NCI-H2171 treated with DMSO at 0.1 percent for 48 hours (cell line): ENCODE measurements around the gene CRABP2.

Source experiments
- DNase-seq: peaks from one replicate; lab custom pipeline; 2025; lab: John Stamatoyannopoulos, UW

The CRABP2 gene

DNA sequence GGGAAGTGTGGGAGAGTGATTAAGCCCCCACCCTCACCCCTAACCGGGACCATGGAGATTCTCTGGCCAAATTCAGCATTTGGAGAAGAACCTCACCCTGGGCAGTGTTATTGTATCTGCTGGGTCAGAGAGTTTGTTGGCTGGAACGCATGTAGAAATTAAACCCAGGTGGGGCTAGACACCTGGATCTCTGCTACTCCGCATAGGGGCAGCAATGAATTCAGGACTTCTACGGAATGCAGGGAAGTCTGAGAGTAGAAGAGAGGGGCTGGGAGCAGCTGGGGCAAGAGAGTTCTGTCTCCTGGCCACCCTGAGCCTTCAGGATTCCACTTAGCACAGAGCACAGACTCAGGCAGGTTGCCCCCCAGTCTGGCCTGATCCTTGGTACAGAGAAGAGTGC, 3.6 kb upstream of the CRABP2 start:
- no peak for DNase-seq

DNA sequence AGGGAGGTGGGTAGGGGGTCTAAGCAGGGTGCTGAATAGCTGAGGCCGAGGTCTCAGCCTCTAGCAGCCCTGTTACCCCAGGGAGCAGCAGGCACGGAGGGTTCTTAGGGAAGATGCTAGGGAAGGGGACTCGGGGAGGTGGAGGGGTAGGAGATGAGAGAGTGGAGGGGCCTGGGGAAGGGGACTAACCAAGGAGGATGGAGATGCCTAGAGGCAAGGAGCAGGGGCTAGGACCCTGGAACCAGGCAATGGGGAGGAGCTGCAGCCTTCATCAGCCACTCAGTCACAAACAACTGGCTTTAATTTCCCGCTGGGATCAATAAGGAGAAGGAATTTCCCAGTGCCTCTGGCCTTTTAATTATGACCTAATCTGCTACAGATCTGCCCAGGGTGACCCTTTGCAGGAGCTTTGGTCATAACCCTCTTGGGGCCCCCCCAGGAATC, 2.9 kb upstream of the CRABP2 start:
- no peak for DNase-seq

DNA sequence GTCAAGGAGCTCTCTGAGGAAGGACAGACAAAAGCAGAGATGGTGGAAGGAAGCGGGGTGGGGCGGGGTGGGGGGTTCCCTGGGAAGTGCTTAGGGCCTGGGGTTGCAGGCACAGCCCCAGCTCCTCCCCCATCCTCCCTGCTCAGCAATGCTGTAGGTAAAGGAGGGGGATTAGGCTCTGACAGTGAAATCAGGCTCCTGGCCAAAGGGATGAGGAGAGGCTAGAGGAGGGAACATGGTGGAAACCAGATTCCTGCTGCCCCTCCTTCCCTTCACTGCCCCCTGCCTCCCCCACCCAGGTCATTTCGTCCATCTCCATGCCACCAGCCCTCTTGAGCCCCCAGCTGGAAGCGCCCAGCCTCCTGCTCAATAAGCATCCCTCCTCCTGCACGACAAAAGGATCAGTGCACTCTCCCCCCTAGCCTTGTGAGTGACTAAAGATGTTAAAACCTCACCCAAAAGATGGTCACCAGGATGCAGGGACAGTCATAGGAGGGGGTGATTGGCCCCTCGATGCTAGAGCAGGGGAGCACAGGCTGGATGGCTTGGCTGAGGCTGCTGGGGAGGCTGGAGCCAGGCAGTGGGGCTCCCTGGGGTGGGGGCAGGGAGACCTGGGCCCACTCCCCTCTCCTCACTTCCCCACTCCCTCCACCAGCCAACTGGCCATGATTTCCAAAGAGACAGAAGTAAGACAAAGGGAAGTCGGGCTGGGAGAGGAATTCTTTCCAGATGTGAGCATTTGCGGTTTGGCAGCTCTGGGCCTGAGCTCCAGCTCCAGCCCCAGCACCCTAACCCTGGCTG, 2.2 kb upstream of the CRABP2 start:
- DNase-seq = no peak

DNA sequence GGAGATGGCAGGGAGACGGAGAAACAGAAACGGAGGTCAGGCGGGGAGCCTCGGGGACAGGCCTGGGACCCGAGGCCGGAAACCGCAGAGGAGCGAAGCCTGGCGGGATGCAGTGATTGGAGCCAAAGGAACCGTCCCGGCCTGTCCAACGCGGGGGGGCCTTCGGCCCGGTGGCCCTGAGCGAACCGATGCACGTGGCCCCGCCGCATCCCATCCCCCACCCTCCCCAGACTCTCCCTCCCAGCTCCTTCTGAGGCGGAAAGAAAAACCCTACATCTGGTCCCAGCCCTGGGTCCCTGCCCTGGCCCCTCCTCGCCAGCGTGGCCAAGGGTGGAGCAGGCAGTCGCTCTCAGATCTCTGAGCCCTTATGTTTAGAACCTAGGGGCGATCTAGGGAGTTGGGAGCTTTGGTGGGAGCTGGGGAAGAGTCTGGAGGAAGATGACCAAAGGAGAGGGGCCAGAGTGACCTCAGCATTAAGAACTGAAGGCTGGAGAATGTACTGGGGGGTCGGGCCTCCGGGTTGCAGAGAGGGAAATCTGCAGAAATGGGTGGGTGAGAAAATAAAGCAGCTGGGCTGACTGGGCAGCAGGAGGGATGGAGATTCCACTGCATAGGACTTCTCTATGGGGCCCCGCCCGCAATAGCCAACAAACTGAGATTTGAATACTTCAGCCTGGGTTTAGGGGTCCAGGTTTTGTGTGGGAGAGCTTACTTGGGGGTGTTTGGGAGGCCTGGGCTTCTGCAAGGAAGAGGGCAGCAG, 1.5 kb upstream of the CRABP2 start:
- peak; percentile 72 for DNase-seq

DNA sequence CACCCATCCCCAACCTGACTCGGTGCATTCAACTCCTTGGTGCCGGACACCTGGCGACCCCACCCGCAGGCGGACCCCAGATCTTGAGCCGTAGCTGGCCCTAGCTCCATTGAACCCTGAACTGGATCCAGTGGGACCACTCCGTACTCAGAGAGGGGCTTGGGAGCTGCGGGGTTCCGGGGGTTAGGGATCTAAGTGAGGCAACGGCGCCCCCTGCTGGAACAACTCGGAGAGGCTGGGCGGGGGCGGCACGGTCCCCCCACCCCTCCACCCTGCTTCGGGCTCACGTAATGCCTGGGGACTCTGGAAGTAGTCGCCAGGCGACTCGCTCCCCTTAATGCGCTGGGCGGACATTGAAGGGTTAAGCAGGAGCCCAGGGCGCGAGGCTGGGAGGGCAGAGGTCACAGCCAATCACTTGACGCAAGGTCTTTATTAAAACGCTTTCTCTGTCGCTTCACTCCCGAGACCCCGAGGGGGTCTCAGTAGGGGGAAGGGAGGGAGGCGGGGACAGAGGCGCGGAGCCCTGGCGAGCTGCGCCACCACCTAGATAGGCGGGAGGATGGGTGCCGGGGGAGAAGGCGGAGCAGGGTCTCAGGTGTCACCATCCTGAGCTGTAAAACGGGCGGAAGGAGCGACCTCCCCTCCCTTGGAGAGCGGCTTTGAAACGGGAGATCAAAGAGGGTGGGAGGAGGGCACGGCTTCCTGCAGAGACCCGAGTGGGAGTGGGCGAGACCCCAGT, 704 bp upstream of the CRABP2 start:
- peak; percentile 94 for DNase-seq

DNA sequence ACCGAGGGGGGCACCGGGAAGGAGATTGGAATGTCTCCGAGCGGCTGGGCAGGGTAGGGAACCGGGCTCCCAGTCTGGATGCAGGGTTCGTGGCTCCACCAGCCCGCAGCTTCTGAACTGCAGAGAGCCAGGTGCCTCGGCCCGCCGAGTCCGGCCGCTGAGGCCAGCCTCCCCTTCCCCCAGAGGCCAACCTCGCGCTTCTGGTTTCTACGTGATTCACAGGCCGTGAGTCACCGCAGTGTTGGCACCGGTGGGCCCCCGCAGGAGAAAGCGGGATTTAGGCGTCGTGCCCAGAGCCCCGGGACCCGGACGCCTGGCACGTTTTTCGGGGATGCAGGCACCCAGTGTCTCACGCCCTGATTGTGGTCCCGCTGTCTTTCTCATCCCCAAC, 458 bp downstream of the CRABP2 start:
- DNase-seq = no peak

DNA sequence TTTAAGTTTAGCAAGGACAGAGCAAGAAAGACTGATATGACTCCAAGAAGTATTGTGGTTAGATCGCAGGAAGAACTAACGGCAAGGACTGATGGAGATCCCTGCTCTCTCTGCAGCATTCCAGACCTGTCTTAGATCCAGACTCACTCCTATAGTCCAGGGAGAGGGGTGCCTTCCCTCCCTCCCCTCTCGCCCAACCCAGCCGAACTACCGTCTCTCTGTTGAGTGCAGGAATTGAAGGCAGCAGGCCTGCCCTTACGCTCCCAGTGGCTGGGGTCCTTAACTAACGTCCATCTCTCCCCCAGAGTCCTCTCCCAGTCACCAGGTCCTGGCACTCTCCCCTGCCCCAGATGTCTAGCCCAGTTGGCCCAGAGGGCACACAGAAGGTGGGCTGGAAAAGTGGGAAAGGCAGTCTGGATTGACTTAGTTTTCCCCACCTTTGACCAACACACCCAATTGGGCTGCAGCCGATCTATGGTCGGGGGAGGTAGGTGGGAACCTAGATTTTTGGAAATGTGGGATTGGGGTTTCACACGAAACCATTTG, 1.1 kb downstream of the CRABP2 start:
- DNase-seq = no peak

DNA sequence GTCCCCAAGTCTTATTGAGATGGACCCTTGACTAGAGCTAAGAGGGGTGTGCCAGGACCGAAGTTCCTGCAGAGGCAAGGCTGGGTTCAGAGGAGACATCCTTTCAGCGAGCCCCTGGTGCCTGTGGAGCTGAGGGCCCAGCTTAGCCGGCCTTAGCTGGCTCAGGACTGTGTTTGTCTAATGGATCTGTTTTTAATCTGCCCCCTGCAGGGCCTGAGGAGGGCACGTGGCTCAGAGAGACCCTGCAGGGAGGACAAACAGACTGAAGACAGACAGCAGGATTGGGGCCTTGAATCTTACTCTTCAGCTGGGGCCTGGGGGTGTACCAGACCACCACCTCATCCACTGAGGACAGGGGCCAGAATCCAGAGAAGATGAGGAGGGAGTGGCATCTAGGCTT, 1.6 kb downstream of the CRABP2 start:
- DNase-seq = no peak

DNA sequence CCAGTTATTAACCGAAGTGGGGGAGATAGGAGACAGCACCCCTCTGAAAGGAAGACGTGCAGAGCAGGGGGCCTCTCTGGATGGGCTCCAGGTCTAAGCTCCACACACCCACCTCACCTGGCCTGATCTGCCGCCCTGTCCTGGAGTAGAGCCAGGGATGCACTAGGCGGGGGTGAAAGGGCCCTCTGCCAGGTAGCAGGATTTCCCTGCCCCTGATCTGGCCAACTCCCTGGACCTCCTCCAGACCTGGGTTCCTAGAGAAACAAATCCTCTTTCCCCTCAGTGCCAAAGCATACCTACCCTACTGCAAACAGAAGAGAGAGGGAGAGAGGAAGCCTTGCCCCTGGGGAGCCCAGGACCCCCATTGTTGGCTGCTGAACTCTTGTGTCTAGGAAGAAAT, 2.0 kb downstream of the CRABP2 start:
- no peak for DNase-seq

DNA sequence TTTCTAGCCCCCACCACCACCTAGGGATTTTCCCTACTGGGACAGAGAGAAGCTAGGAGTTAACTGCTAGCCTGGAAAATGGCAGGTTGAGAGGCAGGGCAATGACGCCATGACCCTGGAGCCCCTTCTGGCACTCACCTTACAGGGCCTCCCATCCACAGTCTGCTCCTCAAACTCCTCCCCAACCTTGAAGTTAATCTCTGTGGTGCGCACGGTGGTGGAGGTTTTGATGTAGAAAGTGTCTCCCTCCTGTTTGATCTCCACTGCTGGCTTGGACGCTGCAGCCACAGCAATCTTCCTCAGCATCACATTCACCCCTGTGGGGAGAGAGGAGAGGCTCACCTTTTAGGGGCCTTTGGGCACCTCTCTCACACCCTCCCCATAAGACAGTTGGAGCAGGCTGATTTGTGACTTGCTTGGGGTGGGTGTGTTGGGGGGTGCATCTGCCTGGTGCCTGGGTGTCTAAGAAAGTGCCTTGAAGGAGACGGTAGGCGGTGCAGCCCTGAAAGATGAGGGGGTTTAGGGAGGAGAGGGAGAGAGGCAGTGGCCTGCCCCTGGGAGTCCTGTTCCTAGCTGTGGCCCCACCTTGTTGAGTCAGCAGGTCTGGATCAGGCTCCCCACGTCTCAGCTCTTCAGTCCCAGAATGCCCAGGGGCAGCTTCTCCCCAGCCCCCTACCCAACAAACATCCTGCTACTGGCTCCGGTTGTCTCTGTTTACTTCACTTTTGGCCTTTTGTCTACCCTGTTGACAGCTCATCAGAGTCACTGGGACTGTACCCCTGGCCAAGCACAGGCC, 4.4 kb downstream of the CRABP2 start:
- DNase-seq = no peak

DNA sequence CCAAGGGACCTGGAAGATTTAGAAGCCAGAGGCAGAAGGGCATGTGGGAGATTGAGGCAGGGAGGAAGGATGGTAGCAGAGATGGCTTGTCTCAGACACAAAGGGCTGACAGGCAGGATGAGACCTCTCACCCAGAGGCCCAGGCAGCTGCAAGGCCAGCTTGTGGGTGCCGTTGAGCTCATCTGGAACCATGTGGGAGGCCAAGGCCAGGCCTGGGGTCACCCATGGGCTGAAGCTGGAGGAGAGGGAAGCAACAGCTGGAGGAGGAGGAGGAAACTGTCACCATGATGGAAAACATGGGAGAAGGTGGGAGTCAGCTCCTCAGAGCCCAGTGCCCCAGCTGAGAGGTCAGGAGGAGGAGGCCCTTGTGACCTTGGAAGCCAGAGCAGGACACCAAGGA, 6.4 kb downstream of the CRABP2 start:
- no peak for DNase-seq

DNA sequence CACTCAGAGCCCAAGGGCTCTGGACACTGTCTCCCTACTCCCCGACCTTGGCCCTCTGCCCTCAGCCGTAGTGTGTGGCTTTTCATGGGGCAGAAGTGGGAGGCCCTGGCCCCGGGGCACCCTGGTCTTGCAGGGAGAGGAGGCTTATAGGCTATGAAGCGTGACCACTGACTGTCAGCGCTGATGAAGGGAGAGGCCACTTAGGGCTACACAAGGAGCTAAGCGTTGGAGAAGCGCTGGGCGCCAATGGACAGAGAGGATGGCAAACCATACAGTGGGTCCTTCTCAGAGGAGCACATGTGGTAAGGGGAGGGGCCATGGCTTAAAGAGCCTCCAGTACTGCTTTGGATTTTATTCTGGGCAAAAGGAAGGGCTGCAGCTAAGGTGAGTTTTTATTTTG, 7.9 kb downstream of the CRABP2 start:
- no peak for DNase-seq

DNA sequence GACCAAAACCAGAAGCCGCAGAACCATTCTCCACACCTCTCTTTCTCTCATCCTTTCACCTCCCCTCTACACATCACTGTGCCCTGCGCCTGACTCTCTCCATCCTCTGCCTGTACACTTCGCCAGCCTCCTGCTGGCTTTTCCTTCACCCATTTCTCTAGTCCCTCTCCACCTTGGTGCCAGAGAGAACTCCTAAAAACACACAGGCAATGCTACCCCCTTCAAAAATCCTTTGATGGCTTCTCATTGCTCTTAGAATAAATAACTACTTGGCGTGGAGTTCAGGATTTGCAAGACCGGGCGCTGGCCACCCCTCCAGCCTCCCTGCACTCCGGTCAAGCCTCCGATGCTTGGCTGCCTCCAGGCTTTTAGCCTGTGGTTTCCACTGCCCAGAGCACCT, 8.6 kb downstream of the CRABP2 start:
- DNase-seq = no peak

DNA sequence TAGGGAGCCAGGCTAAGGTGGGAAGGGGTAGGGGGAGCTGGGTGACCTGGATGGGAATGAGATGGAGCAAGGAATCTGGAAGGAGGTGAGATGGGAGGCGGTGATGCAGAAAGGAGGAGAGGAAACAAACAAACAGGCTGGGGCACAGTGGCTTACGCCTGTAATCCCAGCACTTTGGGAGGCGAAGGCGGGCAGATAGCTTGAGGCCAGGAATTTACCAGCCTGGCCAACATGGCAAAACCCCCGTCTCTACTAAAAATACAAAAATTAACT, 10.8 kb downstream of the CRABP2 start:
- no peak for DNase-seq

DNA sequence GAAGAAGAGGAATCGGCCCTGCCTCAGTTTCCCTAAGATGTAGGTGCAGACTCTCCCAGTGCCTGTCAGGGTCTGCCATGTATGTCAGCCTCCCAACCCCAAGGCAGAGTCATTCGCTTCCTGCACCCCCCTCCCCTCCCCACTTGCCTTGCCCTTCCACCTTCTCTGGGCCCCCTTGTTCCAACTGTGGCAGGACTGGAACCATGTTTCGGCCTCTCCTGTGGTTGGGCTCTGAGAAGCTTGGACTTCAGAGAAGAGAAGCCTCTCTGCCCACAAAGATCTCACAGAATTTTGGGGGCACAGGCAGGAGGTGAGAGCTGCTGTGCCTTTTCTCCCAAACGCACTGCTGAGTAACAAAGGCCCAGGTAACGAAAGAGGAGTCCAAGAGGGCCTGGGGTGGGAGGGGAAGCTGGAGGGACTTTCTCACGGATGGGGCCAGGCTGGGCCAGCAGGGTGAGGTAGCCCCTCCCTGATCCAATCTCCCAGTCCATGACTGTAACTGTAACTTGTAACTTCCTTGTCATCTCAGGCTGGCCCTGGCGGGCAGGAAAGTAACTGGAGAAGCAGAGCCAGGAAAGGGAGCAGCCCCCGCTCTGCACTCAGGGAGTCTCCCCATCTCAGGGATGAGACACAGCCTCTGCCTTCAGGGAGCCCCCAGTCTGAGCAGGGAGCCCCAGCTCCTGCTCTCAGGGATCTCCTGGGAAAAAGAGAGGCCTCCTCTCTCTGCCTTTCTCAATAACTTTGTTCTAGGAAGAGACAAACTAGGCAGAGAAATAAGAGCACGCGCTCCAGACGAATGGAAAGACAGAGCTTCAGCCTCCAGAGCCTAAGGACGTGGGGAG, 11.3 kb downstream of the CRABP2 start:
- DNase-seq = no peak

DNA sequence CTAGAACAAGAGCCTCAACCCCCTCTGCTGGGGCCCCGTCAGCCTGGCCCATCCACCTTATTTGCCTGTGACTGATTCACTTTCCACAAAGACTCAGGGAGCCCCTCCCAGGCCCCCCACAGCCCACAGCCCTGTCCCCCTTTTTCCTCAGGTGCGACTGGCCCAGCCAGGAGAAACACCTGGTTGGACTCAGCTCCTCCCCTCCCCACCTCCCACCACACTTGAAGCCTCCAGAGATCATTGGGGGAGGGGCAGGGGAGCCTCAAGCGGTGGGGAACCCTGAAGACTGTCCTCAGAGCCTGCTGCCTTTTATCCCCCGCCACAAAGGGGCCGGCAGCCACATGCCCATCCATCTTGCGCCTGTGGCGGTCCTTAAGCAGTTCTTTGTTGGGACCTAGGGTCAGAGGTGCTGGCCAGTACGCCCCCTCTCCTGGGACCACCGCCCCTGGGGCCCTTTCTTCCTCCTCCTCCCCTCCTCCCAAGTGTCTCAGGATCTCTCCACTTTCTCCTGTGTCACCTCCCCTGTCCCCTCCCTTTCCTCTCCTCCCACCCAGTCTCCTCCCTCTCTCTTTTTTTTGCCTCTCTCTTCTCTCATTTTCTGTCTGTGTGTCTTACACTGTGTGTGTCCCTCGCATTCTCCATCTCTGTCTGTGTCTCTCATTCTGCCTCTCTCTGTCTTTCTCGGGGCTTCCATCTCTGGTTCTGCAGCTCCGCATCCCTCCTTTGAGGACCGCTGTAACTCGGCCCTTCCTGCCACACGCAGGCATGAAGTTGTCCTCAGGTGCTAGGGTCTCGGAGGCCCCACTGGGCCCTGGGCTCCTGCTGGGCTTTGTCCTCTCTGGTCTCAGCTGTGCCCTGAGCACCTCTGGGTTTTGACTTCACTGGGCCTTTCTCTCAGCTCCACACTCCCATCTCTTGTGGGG, 12.2 kb downstream of the CRABP2 start:
- peak; percentile 70 for DNase-seq

DNA sequence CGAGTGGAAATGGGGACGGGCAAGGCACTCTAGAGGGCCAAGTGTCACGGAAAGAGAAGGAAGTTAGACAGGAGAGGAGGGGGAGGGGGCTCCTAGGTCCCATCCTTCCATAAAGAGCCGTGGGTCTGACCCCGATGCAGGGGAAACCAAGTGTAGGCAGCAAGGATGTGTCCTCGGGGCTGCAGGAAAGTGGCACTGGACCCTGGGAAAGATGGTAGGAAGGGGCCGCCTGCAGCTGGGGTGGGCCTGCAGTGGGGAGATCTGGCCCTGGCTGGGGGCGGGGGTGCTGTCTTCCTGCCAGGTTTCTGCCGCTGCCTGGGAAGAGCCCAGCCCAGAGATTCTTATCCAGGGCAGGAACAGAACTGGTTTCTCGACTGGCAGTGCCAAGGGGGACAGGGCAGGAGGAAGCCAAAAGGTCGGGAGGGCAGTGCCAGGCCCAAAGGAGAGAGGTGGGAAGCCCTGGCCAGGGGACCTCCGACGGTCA, 12.9 kb downstream of the CRABP2 start:
- DNase-seq = no peak

DNA sequence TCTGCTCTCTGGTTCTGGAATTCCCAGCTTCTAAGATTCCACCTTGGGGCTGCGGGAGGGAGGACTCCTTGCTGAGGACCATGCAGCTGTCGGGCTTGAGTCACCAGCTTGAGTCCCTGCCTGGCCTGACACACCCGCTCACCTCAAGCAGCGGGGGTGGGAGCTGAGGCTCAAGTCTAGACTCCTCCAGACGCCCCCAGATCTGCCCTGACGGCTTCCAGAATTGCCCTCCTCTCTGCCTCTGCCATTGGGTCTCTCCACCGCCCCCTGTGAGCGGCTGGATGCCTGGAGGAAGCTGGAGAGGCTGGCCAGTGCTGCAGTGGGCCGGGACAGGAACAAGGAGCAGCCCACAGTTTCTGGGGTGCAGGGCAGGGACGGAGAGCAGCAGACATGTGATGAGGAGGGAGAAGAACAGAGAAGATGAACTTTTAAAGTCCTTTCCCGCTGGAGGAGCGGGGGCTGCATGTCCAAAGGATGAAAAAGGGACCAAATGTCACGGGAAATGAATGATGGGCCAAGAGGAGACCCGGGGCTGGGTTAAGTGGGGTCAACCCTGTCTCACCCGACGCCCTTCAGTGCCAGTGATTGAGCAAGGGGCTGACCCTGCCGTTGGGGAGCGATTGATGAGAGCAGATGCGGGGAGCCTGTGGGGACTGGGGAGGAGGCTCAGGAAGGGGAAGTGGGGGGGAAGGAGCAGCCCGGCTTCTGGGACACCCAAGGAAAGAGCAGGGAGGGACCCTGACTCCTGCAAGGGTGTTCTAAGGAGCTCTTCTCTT, 13.5 kb downstream of the CRABP2 start:
- DNase-seq = no peak

DNA sequence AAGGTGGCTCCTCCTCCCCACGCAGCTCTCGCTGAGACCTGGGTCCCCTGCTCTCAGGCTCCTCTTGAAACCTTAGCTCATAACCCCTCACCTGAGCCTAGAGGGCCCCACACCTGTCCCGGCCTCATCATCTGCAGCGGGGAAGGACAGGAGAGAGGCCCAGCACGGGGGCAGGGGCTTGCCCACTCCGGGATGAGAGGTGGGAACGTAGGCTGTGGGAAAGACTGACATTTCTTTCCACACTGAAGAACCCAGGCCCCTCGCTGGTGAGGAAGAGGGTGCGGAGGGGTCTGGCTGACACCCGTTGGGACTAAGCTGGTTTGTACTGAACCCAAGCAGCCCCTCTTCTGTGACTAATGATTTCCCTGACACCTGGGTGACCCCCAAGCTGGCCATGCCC, 14.2 kb downstream of the CRABP2 start:
- DNase-seq = no peak
